ENCODE results near the gene REV3L. TPM values are rescaled to one million over a fixed set of nuclear protein-coding genes. Genes with fewer than 3 reads are reported as not detected.

The REV3L gene
- total RNA-seq, 1 experiment from 2014 or later = 5.3 TPM

DNA sequence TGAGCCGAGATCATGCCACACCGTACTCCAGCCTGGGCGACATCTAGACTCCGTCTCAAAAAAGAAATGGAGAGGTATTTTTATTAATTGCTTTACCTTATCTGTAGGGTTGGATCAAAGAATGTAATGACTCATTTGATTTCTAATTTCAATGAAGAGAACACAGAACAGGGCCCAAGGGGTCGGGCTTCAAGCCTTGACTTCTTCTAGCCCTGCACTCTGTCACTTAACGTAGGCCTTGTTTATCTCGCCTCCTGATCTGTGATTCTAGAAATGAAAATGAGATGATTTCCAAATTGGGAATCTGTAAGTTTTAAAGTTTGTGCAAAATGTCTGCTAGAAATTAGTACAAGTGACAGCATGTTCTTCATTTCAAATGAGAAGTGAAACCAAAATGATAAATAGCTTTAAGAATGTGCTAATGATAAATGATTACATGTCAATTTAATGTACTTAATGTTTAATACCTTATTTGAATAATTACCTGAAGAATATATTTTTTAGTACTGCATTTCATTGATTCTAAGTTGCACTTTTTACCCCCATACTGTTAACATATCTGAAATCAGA, 215.2 kb downstream of the REV3L start:
- H2BK15ac ChIP-seq (ENCODE audit: low read depth, low read length) = no peak overlapping the region
- H3T11ph ChIP-seq (ENCODE audit: low read length) = no peak overlapping the region
- no peak overlapping the region for H4K91ac ChIP-seq (ENCODE audit: insufficient read length, low read depth, low read length)
- no peak overlapping the region for H3K56ac ChIP-seq (ENCODE audit: insufficient read length, low read depth, low read length)
- Mint-ChIP-seq H3K9me3 (no peaks in the 10 kb centered on the region), H3K36me3 (ENCODE audit: insufficient read depth in 1 of 3, low read depth in 3 of 3) (peaks cover 11 to 63% (median 44%) of the 10 kb centered on the region in 3 experiments; a peak in 6 of 7 replicates), H3K4me1 (no peaks in the 10 kb centered on the region), H3K4me3 (no peak overlapping the region), H3K27me3 (ENCODE audit: low read depth) (no peaks in the 10 kb centered on the region; the same call in none of the 2 replicates), H3K27ac (no peak overlapping the region)
- no peak overlapping the region for H2BK120ac ChIP-seq (ENCODE audit: low read depth, low read length, poor library complexity, severe bottlenecking)
- DNase-seq = no peak
- H2BK12ac ChIP-seq (ENCODE audit: insufficient read length, low read depth, low read length) = no peak overlapping the region
- H3K23ac ChIP-seq (ENCODE audit: insufficient read length, low read depth, low read length) = no peak overlapping the region
- no peaks in the 10 kb centered on the region for H4K20me1 ChIP-seq (ENCODE audit: control insufficient read depth, insufficient read depth, insufficient read length)
- H3K27me3 ChIP-seq (ENCODE audit: insufficient read depth, low read length) = no peaks in the 10 kb centered on the region
- H3K79me2 ChIP-seq (ENCODE audit: insufficient read depth, low read length) = no peaks in the 10 kb centered on the region
- H3K9ac ChIP-seq (ENCODE audit: extremely low read depth, insufficient read length, low read length) = no peak overlapping the region
- H3K79me1 ChIP-seq (ENCODE audit: insufficient read depth, low read depth, low read length, poor library complexity, severe bottlenecking) = no peaks in the 10 kb centered on the region
- TF ChIP-seq, protein P1, sequence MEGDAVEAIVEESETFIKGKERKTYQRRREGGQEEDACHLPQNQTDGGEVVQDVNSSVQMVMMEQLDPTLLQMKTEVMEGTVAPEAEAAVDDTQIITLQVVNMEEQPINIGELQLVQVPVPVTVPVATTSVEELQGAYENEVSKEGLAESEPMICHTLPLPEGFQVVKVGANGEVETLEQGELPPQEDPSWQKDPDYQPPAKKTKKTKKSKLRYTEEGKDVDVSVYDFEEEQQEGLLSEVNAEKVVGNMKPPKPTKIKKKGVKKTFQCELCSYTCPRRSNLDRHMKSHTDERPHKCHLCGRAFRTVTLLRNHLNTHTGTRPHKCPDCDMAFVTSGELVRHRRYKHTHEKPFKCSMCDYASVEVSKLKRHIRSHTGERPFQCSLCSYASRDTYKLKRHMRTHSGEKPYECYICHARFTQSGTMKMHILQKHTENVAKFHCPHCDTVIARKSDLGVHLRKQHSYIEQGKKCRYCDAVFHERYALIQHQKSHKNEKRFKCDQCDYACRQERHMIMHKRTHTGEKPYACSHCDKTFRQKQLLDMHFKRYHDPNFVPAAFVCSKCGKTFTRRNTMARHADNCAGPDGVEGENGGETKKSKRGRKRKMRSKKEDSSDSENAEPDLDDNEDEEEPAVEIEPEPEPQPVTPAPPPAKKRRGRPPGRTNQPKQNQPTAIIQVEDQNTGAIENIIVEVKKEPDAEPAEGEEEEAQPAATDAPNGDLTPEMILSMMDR (conservative IDR thresholded peaks at IDR 0.05) = no peak
- WGBS (ENCODE audit: extremely low coverage, insufficient read length, low lambda C conversion rate) = no CpG with 5 or more reads among the region's 7 CpGs
- H3K4ac ChIP-seq (ENCODE audit: low read depth, low read length) = no peak overlapping the region
- no peaks in the 10 kb centered on the region for H3K9me3 ChIP-seq (ENCODE audit: control insufficient read depth, low read depth, low read length)
- no peak overlapping the region for H2AK5ac ChIP-seq (ENCODE audit: insufficient read length, low read length)
- H2BK5ac ChIP-seq (ENCODE audit: insufficient read length, low read length) = no peak overlapping the region
- no peak overlapping the region for H3K27ac ChIP-seq (ENCODE audit: insufficient read length, low read depth, low read length)
- no peak overlapping the region for H2AFZ ChIP-seq (ENCODE audit: low read length)
- H3K14ac ChIP-seq (ENCODE audit: insufficient read depth, low read length) = no peak overlapping the region
- H3K4me1 ChIP-seq (ENCODE audit: insufficient read depth, low read length) = no peaks in the 10 kb centered on the region
- no peak overlapping the region for H3K4me2 ChIP-seq (ENCODE audit: insufficient read depth, insufficient read length, low read length)
- H4K8ac ChIP-seq (replicated peaks; ENCODE audit: insufficient read length, low read depth, low read length) = no peak overlapping the region
- H3K23me2 ChIP-seq (ENCODE audit: insufficient read length, low read depth, low read length, poor library complexity, severe bottlenecking) = no peaks in the 10 kb centered on the region
- H3K18ac ChIP-seq (ENCODE audit: insufficient read length, low read depth, low read length) = no peak overlapping the region
- H2BK20ac ChIP-seq (ENCODE audit: low read depth, low read length, poor library complexity, severe bottlenecking) = no peak overlapping the region
- H4K5ac ChIP-seq (ENCODE audit: insufficient read length, low read depth, low read length) = no peak overlapping the region

All from H9 (cell line).